ENCODE measurements around the gene WFS1.

GRCh38 chr4:6273661-6273990 lies 4.0 kb downstream of the WFS1 start:
- TF ChIP-seq POLR2AphosphoS5 (IDR thresholded peaks at IDR 0.05; ENCODE audit: borderline replicate concordance, low read depth, low read length): no peak
- TF ChIP-seq EZH2 (IDR thresholded peaks at IDR 0.05): no peak

Data from SK-N-MC (cell line).